HG02798 (cell line): ENCODE results near the gene TMEM51.

Source experiments
- ATAC-seq: cut with Tn5 transposase; IDR thresholded peaks from one replicate; pipeline ENCODE4 v1.9.1; 2021; ENCODE audit warnings: mild to moderate bottlenecking; ENCODE audit not compliant: unreplicated experiment, poor library complexity

TMEM51 gene

GRCh38 chr1:15152318-15153183 is 996 bp upstream of the TMEM51 start:
- ATAC-seq, result no peak

GRCh38 chr1:15153842-15154479 is 414 bp downstream of the TMEM51 start:
- no peak for ATAC-seq

- ATAC-seq, result no peak
Observed at GRCh38 chr1:15154480-15155036, 1.0 kb downstream of the TMEM51 start.

- ATAC-seq, result no peak
Observed at GRCh38 chr1:15155191-15155590, 1.6 kb downstream of the TMEM51 start.

GRCh38 chr1:15155888-15156741 is 2.6 kb downstream of the TMEM51 start:
- ATAC-seq, result no peak

- ATAC-seq, result no peak
Observed at GRCh38 chr1:15156807-15157380, 3.3 kb downstream of the TMEM51 start.

- ATAC-seq, result no peak
Observed at GRCh38 chr1:15157524-15158399, 4.2 kb downstream of the TMEM51 start.

- ATAC-seq, result no peak
Observed at GRCh38 chr1:15158506-15159165, 5.1 kb downstream of the TMEM51 start.

GRCh38 chr1:15159166-15159555 is 5.6 kb downstream of the TMEM51 start:
- no peak for ATAC-seq

- ATAC-seq, result no peak
Observed at GRCh38 chr1:15160626-15161025, 7.1 kb downstream of the TMEM51 start.

- ATAC-seq, result no peak
Observed at GRCh38 chr1:15167386-15167785, 13.8 kb downstream of the TMEM51 start.

- no peak for ATAC-seq
Observed at GRCh38 chr1:15168479-15168878, 14.9 kb downstream of the TMEM51 start.

GRCh38 chr1:15170071-15170470 is 16.5 kb downstream of the TMEM51 start:
- no peak for ATAC-seq

- no peak for ATAC-seq
Observed at GRCh38 chr1:15171271-15171908, 17.8 kb downstream of the TMEM51 start.

GRCh38 chr1:15172405-15173259 is 19.1 kb downstream of the TMEM51 start:
- no peak for ATAC-seq

GRCh38 chr1:15173863-15174614 is 20.5 kb downstream of the TMEM51 start:
- no peak for ATAC-seq

GRCh38 chr1:15174615-15174983 is 21.1 kb downstream of the TMEM51 start:
- ATAC-seq, result no peak
